ENCODE results near the gene MTR.

Gene MTR

GRCh38 chr1:236795035-236795756, at the start of gene MTR:
TSS of gene MTR (plus strand) at chr1:236795292. CDS start at chr1:236795704, 412 bp downstream.
- H3K27ac ChIP-seq, result peak within 1 kb of the TSS; percentile 94
- no peak for TF ChIP-seq CTCF (IDR thresholded peaks at IDR 0.05)
- no peak for TF ChIP-seq ZFX (IDR thresholded peaks at IDR 0.05; ENCODE audit: borderline replicate concordance)

- TF ChIP-seq CTCF (IDR thresholded peaks at IDR 0.05), result no peak
- TF ChIP-seq ZFX (IDR thresholded peaks at IDR 0.05; ENCODE audit: borderline replicate concordance), result no peak
Measured at GRCh38 chr1:236746785-236747184, 48.3 kb upstream of the MTR start.

GRCh38 chr1:236747311-236747985, 47.6 kb upstream of the MTR start:
- TF ChIP-seq ZFX (IDR thresholded peaks at IDR 0.05; ENCODE audit: borderline replicate concordance) (no peak), CTCF (IDR thresholded peaks at IDR 0.05) (no peak)

More at GRCh38 chr1:236746785-236747184, 48.3 kb upstream of the MTR start:
- H3K27ac ChIP-seq, result no peak overlapping the region

GRCh38 chr1:236748268-236748870, 46.7 kb upstream of the MTR start:
- peak; percentile 36 for TF ChIP-seq CTCF (IDR thresholded peaks at IDR 0.05)
- no peak for TF ChIP-seq ZFX (IDR thresholded peaks at IDR 0.05; ENCODE audit: borderline replicate concordance)

More at GRCh38 chr1:236747311-236747985, 47.6 kb upstream of the MTR start:
- H3K27ac ChIP-seq, result no peak overlapping the region

GRCh38 chr1:236750928-236751327, 44.2 kb upstream of the MTR start:
- no peak overlapping the region for H3K27ac ChIP-seq
- TF ChIP-seq ZFX (IDR thresholded peaks at IDR 0.05; ENCODE audit: borderline replicate concordance) (no peak), CTCF (IDR thresholded peaks at IDR 0.05) (no peak)

More at GRCh38 chr1:236748268-236748870, 46.7 kb upstream of the MTR start:
- no peak overlapping the region for H3K27ac ChIP-seq

GRCh38 chr1:236751385-236751784, 43.7 kb upstream of the MTR start:
- TF ChIP-seq ZFX (IDR thresholded peaks at IDR 0.05; ENCODE audit: borderline replicate concordance), result no peak
- no peak for TF ChIP-seq CTCF (IDR thresholded peaks at IDR 0.05)
- H3K27ac ChIP-seq, result no peak overlapping the region
